NCI-H2227 (cell line): ENCODE data around the gene CYB5A.

ENCODE experiments used
- DNase-seq: peaks from one replicate; lab custom pipeline; 2025; ENCODE audit not compliant: unreplicated experiment; lab: John Stamatoyannopoulos, UW

Gene CYB5A

GRCh38 chr18:74278983-74279382 lies 12.8 kb downstream of the CYB5A start:
- DNase-seq = no peak

GRCh38 chr18:74278058-74278457 lies 13.7 kb downstream of the CYB5A start:
- DNase-seq = no peak

- no peak for DNase-seq
These were observed 14.5 kb downstream of the CYB5A start for GRCh38 chr18:74277296-74277695.

GRCh38 chr18:74276609-74277008 lies 15.2 kb downstream of the CYB5A start:
- no peak for DNase-seq

GRCh38 chr18:74275736-74276135 lies 16.0 kb downstream of the CYB5A start:
- DNase-seq = no peak

- DNase-seq = no peak
These were observed 17.1 kb downstream of the CYB5A start for GRCh38 chr18:74274700-74275099.

- DNase-seq = no peak
These were observed 18.4 kb downstream of the CYB5A start for GRCh38 chr18:74273394-74273793.

GRCh38 chr18:74271635-74272034 lies 20.1 kb downstream of the CYB5A start:
- no peak for DNase-seq

- no peak for DNase-seq
These were observed 22.7 kb downstream of the CYB5A start for GRCh38 chr18:74268933-74269620.

GRCh38 chr18:74268175-74268574 lies 23.6 kb downstream of the CYB5A start:
- no peak for DNase-seq

- no peak for DNase-seq
These were observed 25.6 kb downstream of the CYB5A start for GRCh38 chr18:74266161-74266560.

- no peak for DNase-seq
These were observed 26.1 kb downstream of the CYB5A start for GRCh38 chr18:74265546-74266098.

GRCh38 chr18:74264303-74265020 lies 27.3 kb downstream of the CYB5A start:
- DNase-seq = no peak

GRCh38 chr18:74261053-74261713 lies 30.6 kb downstream of the CYB5A start:
- no peak for DNase-seq

GRCh38 chr18:74259347-74259746 lies 32.4 kb downstream of the CYB5A start:
- no peak for DNase-seq

GRCh38 chr18:74257083-74257482 lies 34.7 kb downstream of the CYB5A start:
- no peak for DNase-seq

GRCh38 chr18:74256190-74256589 lies 35.6 kb downstream of the CYB5A start:
- DNase-seq = no peak

GRCh38 chr18:74255131-74255616 lies 36.6 kb downstream of the CYB5A start:
- DNase-seq = no peak

- no peak for DNase-seq
These were observed 39.7 kb downstream of the CYB5A start for GRCh38 chr18:74252039-74252395.

- no peak for DNase-seq
These were observed 40.3 kb downstream of the CYB5A start for GRCh38 chr18:74251297-74252038.

GRCh38 chr18:74250131-74250530 lies 41.6 kb downstream of the CYB5A start:
- DNase-seq = no peak
